ENCODE measurements around the gene CYP26C1.

The CYP26C1 gene

GRCh38 chr10:93059975-93060886 is at the start of gene CYP26C1:
Gene CYP26C1 (plus strand): TSS chr10:93060798. CDS start chr10:93061264, 466 bp downstream.
- in situ Hi-C loops (cut with HindIII; ENCODE audit: low sequenced_read_pairs), result no loop called here

GRCh38 chr10:93015722-93016121 is 44.9 kb upstream of the CYP26C1 start:
- in situ Hi-C loops (cut with HindIII; ENCODE audit: low sequenced_read_pairs), result no loop called here

- in situ Hi-C loops (cut with HindIII; ENCODE audit: low sequenced_read_pairs), result no loop called here
Measured at GRCh38 chr10:93023013-93023650, 37.5 kb upstream of the CYP26C1 start.

GRCh38 chr10:93026072-93026471 is 34.5 kb upstream of the CYP26C1 start:
- in situ Hi-C loops (cut with HindIII; ENCODE audit: low sequenced_read_pairs), result no loop called here

GRCh38 chr10:93027508-93027907 is 33.1 kb upstream of the CYP26C1 start:
- in situ Hi-C loops (cut with HindIII; ENCODE audit: low sequenced_read_pairs), result no loop called here

- in situ Hi-C loops (cut with HindIII; ENCODE audit: low sequenced_read_pairs), result no loop called here
Measured at GRCh38 chr10:93028883-93029282, 31.7 kb upstream of the CYP26C1 start.

GRCh38 chr10:93030409-93030808 is 30.2 kb upstream of the CYP26C1 start:
- in situ Hi-C loops (cut with HindIII; ENCODE audit: low sequenced_read_pairs), result no loop called here

GRCh38 chr10:93032105-93032808 is 28.3 kb upstream of the CYP26C1 start:
- in situ Hi-C loops (cut with HindIII; ENCODE audit: low sequenced_read_pairs), result no loop called here

GRCh38 chr10:93032809-93033137 is 27.8 kb upstream of the CYP26C1 start:
- in situ Hi-C loops (cut with HindIII; ENCODE audit: low sequenced_read_pairs), result no loop called here

- in situ Hi-C loops (cut with HindIII; ENCODE audit: low sequenced_read_pairs), result no loop called here
Measured at GRCh38 chr10:93034426-93034825, 26.2 kb upstream of the CYP26C1 start.

GRCh38 chr10:93039110-93039509 is 21.5 kb upstream of the CYP26C1 start:
- in situ Hi-C loops (cut with HindIII; ENCODE audit: low sequenced_read_pairs), result no loop called here

GRCh38 chr10:93039721-93040120 is 20.9 kb upstream of the CYP26C1 start:
- in situ Hi-C loops (cut with HindIII; ENCODE audit: low sequenced_read_pairs), result no loop called here

GRCh38 chr10:93054486-93054885 is 6.1 kb upstream of the CYP26C1 start:
- in situ Hi-C loops (cut with HindIII; ENCODE audit: low sequenced_read_pairs), result no loop called here

- in situ Hi-C loops (cut with HindIII; ENCODE audit: low sequenced_read_pairs), result no loop called here
Measured at GRCh38 chr10:93058139-93058538, 2.5 kb upstream of the CYP26C1 start.

- in situ Hi-C loops (cut with HindIII; ENCODE audit: low sequenced_read_pairs), result no loop called here
Measured at GRCh38 chr10:93060887-93061593, 442 bp downstream of the CYP26C1 start.

- in situ Hi-C loops (cut with HindIII; ENCODE audit: low sequenced_read_pairs), result no loop called here
Measured at GRCh38 chr10:93061594-93062513, 1.3 kb downstream of the CYP26C1 start.

- in situ Hi-C loops (cut with HindIII; ENCODE audit: low sequenced_read_pairs), result no loop called here
Measured at GRCh38 chr10:93062514-93063143, 2.0 kb downstream of the CYP26C1 start.

GRCh38 chr10:93063144-93063976 is 2.8 kb downstream of the CYP26C1 start:
- in situ Hi-C loops (cut with HindIII; ENCODE audit: low sequenced_read_pairs), result no loop called here

All from DLD1 (cell line).